CD14-positive monocyte (primary cell): ENCODE results near the gene GRID1. TPM values are rescaled to one million over a fixed set of nuclear protein-coding genes. Genes with fewer than 3 reads are reported as not detected.

Experiments
- DNase-seq, 3 donors: peaks; one replicate each; pipeline ENCODE4 v3.0.0-alpha.2; 2011 to 2022
- H2AFZ ChIP-seq: 2 replicates; pipeline ENCODE4 v1.6.0; 2012; ENCODE audit warnings: mild to moderate bottlenecking, low read depth, low read length, inconsistent platforms; ENCODE audit not compliant: insufficient read depth, poor library complexity, severe bottlenecking
- H3K27ac ChIP-seq, 2 donors: 1 replicate in 1 of 2; 2 replicates in 1 of 2; pipeline ENCODE4 v1.5.1; 2012 to 2013; ENCODE audit warnings: low read length in 2 of 2, control low read depth in 1 of 2, inconsistent platforms in 1 of 2, low read depth in 1 of 2, mild to moderate bottlenecking in 1 of 2
- H3K27me3 ChIP-seq, 2 donors: one replicate each; pipeline versions ENCODE4 v1.6.0 to v1.6.1; 2011 to 2013; ENCODE audit warnings: low read length in 2 of 2; ENCODE audit not compliant: control insufficient read depth in 2 of 2, insufficient read depth in 2 of 2
- H3K36me3 ChIP-seq, 2 donors: replicated peaks in 1 of 2; 1 replicate in 1 of 2; 2 replicates in 1 of 2; pipeline versions ENCODE4 v1.5.1 to v1.6.1; 2012 to 2013; ENCODE audit warnings: low read length in 2 of 2, control low read depth in 1 of 2, inconsistent platforms in 1 of 2, mild to moderate bottlenecking in 1 of 2; ENCODE audit not compliant: insufficient read depth in 2 of 2, control insufficient read depth in 1 of 2
- H3K4me1 ChIP-seq, 2 donors: 1 replicate in 1 of 2; 2 replicates in 1 of 2; pipeline versions ENCODE4 v1.5.1 to v1.6.1; 2012 to 2013; ENCODE audit warnings: low read length in 2 of 2, control low read depth in 1 of 2, inconsistent platforms in 1 of 2, mild to moderate bottlenecking in 1 of 2, moderate library complexity in 1 of 2; ENCODE audit not compliant: insufficient read depth in 2 of 2, control insufficient read depth in 1 of 2
- H3K4me2 ChIP-seq: replicated peaks from 2 replicates; pipeline ENCODE3; 2012; ENCODE audit warnings: low read length, moderate library complexity, mild to moderate bottlenecking; ENCODE audit not compliant: poor library complexity, severe bottlenecking; ENCODE audit errors: extremely low read depth
- H3K4me3 ChIP-seq, 3 experiments: fragments of 200-600 bp in 1 of 3; sonication (generic) in 1 of 3; replicated peaks in 1 of 3; 1 replicate in 2 of 3; 2 replicates in 1 of 3; pipeline ENCODE4 v1.5.1; 2011 to 2013; ENCODE audit warnings: low read length in 3 of 3, mild to moderate bottlenecking in 3 of 3, control low read depth in 2 of 3, low read depth in 2 of 3, inconsistent platforms in 1 of 3, moderate library complexity in 1 of 3
- H3K79me2 ChIP-seq: 2 replicates; pipeline ENCODE4 v1.6.0; 2012; ENCODE audit warnings: mild to moderate bottlenecking, control low read depth, inconsistent platforms, low read length, moderate library complexity; ENCODE audit not compliant: insufficient read depth
- H3K9ac ChIP-seq: 2 replicates; pipeline ENCODE4 v1.6.0; 2017; ENCODE audit warnings: low read length, mild to moderate bottlenecking; ENCODE audit not compliant: insufficient read depth, poor library complexity, severe bottlenecking
- H3K9me3 ChIP-seq, 2 donors: replicated peaks in 1 of 2; 1 replicate in 1 of 2; 2 replicates in 1 of 2; pipeline versions ENCODE4 v1.5.1 to v1.6.1; 2012 to 2013; ENCODE audit warnings: low read length in 2 of 2, control low read depth in 1 of 2; ENCODE audit not compliant: control insufficient read depth in 1 of 2, insufficient read depth in 1 of 2
- H4K20me1 ChIP-seq: 2 replicates; pipeline ENCODE4 v1.6.0; 2012; ENCODE audit warnings: mild to moderate bottlenecking, low read length, control low read depth, moderate library complexity; ENCODE audit not compliant: insufficient read depth
- H3K27ac Mint-ChIP-seq, 7 donors: one replicate each; pipeline ENCODE4 v1.8.0; 2020; ENCODE audit warnings: mild to moderate bottlenecking in 7 of 7, mixed read lengths in 7 of 7, moderate library complexity in 6 of 7, inconsistent platforms in 2 of 7
- H3K27me3 Mint-ChIP-seq, 3 donors: one replicate each; pipeline ENCODE4 v1.8.0; 2021 to 2022; ENCODE audit warnings: low read depth in 3 of 3, mild to moderate bottlenecking in 3 of 3, mixed read lengths in 3 of 3, moderate library complexity in 3 of 3, inconsistent platforms in 1 of 3
- H3K36me3 Mint-ChIP-seq, 2 donors: one replicate each; pipeline ENCODE4 v1.8.0; 2020; ENCODE audit warnings: mixed read lengths in 2 of 2, inconsistent platforms in 1 of 2, mild to moderate bottlenecking in 1 of 2
- H3K4me1 Mint-ChIP-seq: one replicate; pipeline ENCODE4 v1.8.0; 2020; ENCODE audit warnings: mild to moderate bottlenecking, mixed read lengths
- H3K4me3 Mint-ChIP-seq, 2 donors: one replicate each; pipeline ENCODE4 v1.8.0; 2020; ENCODE audit warnings: mild to moderate bottlenecking in 2 of 2, mixed read lengths in 2 of 2, moderate library complexity in 1 of 2
- H3K9me3 Mint-ChIP-seq, 7 donors: one replicate each; pipeline ENCODE4 v1.8.0; 2020 to 2022; ENCODE audit warnings: mixed read lengths in 7 of 7, mild to moderate bottlenecking in 6 of 7, moderate library complexity in 6 of 7, inconsistent platforms in 2 of 7
- CTCF ChIP-seq: fragments of 200-600 bp; IDR thresholded peaks from one replicate; pipeline ENCODE4 v1.8.0; 2022; ENCODE audit warnings: antibody characterized with exemption, mild to moderate bottlenecking
- WGBS: methylation state at CpG from one replicate; pipeline ENCODE4 v1.1.5; 2013; ENCODE audit warnings: missing lambda C conversion rate; ENCODE audit not compliant: insufficient coverage; 5-methylcytosine and 5-hydroxymethylcytosine counted together
- intact Hi-C, 2 donors: fragments of 100-400 bp; cut with micrococcal nuclease; formaldehyde crosslinking; loops; one replicate each; pipeline versions ENCODE4 v1.15.0 to v1.15.1; 2023
- polyA plus RNA-seq, 3 donors: library from polyadenylated mRNA; depleted of rRNA in 1 of 3; unstranded in 2 of 3; stranded (reverse) in 1 of 3; fragments of 300-500 nt in 2 of 3; fragments of >200 nt in 1 of 3; fragmentation: Illumina TruSeq in 2 of 3; gene quantifications; 1 replicate in 2 of 3; 2 replicates in 1 of 3; pipeline ENCODE4 v1.2.3, GENCODE V29; 2012 to 2021

The GRID1 gene
- polyA plus RNA-seq, 3 donors, result not detected

- no peak for TF ChIP-seq CTCF
- H3K4me3 ChIP-seq, result no peak overlapping the region
- H4K20me1 ChIP-seq, result no peaks in the 10 kb centered on the region
- intact Hi-C loops, result no loop called here
- no peak for DNase-seq
- Mint-ChIP-seq H3K36me3 (peaks cover 0 to 8% of the 10 kb centered on the region in 2 donors), H3K4me3 (no peak overlapping the region), H3K9me3 (peaks cover 0 to 10% (median 5%) of the 10 kb centered on the region in 7 donors), H3K4me1 (peaks cover 17% of the 10 kb centered on the region), H3K27ac (no peak overlapping the region), H3K27me3 (peaks cover 31 to 64% (median 51%) of the 10 kb centered on the region in 3 donors)
- H2AFZ ChIP-seq, result no peak overlapping the region
- peaks cover 7 to 9% of the 10 kb centered on the region in 2 donors for H3K4me1 ChIP-seq
- no peak overlapping the region for H3K4me2 ChIP-seq
- H3K79me2 ChIP-seq, result no peaks in the 10 kb centered on the region
- H3K36me3 ChIP-seq, result no peaks in the 10 kb centered on the region
- no peaks in the 10 kb centered on the region for H3K9me3 ChIP-seq
- 83% methylated on average over 1 of the region's 3 CpGs for WGBS
- no peak overlapping the region for H3K27ac ChIP-seq
- H3K27me3 ChIP-seq, result peaks cover 21 to 39% of the 10 kb centered on the region in 2 donors
- no peak overlapping the region for H3K9ac ChIP-seq
These were observed 19.2 kb upstream of the GRID1 start for GRCh38 chr10:86385806-86386205.

- intact Hi-C loops, result loop anchor here (5.0 kb wide), 2 partner anchors 275 to 1835 kb away; no protein-coding TSS in a partner anchor
- Mint-ChIP-seq H3K27ac (no peak overlapping the region), H3K4me3 (no peak overlapping the region), H3K4me1 (no peaks in the 10 kb centered on the region), H3K9me3 (peaks cover 0 to 3% (median 0%) of the 10 kb centered on the region in 7 donors), H3K36me3 (no peaks in the 10 kb centered on the region), H3K27me3 (peaks cover 30 to 53% (median 37%) of the 10 kb centered on the region in 3 donors)
- Histone ChIP-seq H3K9me3 (no peaks in the 10 kb centered on the region), H3K36me3 (no peaks in the 10 kb centered on the region), H2AFZ (no peak overlapping the region), H3K79me2 (no peaks in the 10 kb centered on the region), H3K4me1 (peaks cover 3 to 4% of the 10 kb centered on the region in 2 donors), H3K9ac (no peak overlapping the region), H3K4me2 (no peak overlapping the region), H4K20me1 (no peaks in the 10 kb centered on the region), H3K27ac (no peak overlapping the region), H3K27me3 (peaks cover 0 to 24% of the 10 kb centered on the region in 2 donors), H3K4me3 (no peak overlapping the region)
- no peak for TF ChIP-seq CTCF
- 74% methylated on average over 6 of the region's 6 CpGs for WGBS
- no peak for DNase-seq
These were observed 11.2 kb upstream of the GRID1 start for GRCh38 chr10:86377797-86378146.
